Measurements from ENCODE around the gene SPRR5.
A peak's percentile ranks its signal among the peaks of the same experiment; 100 is the strongest.

Gene SPRR5

GRCh38 chr1:152926091-152926490 lies 20.9 kb upstream of the SPRR5 start:
- Histone ChIP-seq H3K27ac (ENCODE audit: insufficient read depth in 1 of 2, low read depth in 1 of 2, low read length in 2 of 2, poor library complexity in 1 of 2, severe bottlenecking in 2 of 2) (no peak overlapping the region), H3K4me3 (ENCODE audit: control insufficient read depth in 1 of 7, extremely low read depth in 1 of 7, insufficient read depth in 4 of 7, low read depth in 2 of 7, low read length in 6 of 7) (no peak overlapping the region), H3K36me3 (ENCODE audit: control insufficient read depth in 4 of 4, insufficient read depth in 4 of 4, low read length in 3 of 4) (no peaks in the 10 kb centered on the region), H3K4me1 (ENCODE audit: control extremely low read depth in 1 of 4, control insufficient read depth in 4 of 4, insufficient read depth in 4 of 4, low read length in 3 of 4) (no peaks in the 10 kb centered on the region), H3K27me3 (replicated peaks in 2 of 5; ENCODE audit: control insufficient read depth in 4 of 5, insufficient read depth in 5 of 5, low read length in 4 of 5) (peaks cover 0 to 9% (median 3%) of the 10 kb centered on the region in 5 experiments), H3K9me3 (ENCODE audit: control extremely low read depth in 1 of 5, control insufficient read depth in 4 of 5, insufficient read depth in 2 of 5, low read depth in 1 of 5, low read length in 4 of 5) (no peaks in the 10 kb centered on the region)
- peak in 2 of 3 donors; percentile 17 to 26 for DNase-seq
- ChIA-PET CTCF (interaction anchor here (1.7 to 2.0 kb wide), 2 partner anchors 54 to 55 kb away, joined by 5 to 6 read pairs; no protein-coding TSS in a partner anchor), POLR2A (no interaction called here)
- WGBS (ENCODE audit: insufficient coverage), result 69% methylated on average over 3 of the region's 3 CpGs

- peaks cover 0 to 8% (median 3%) of the 10 kb centered on the region in 5 experiments for H3K27me3 ChIP-seq (replicated peaks in 2 of 5; ENCODE audit: control insufficient read depth in 4 of 5, insufficient read depth in 5 of 5, low read length in 4 of 5)
- CTCF ChIA-PET, result no interaction called here
- H3K36me3 ChIP-seq (ENCODE audit: control insufficient read depth in 4 of 4, insufficient read depth in 4 of 4, low read length in 3 of 4), result no peaks in the 10 kb centered on the region
- H3K27ac ChIP-seq (ENCODE audit: insufficient read depth in 1 of 2, low read depth in 1 of 2, low read length in 2 of 2, poor library complexity in 1 of 2, severe bottlenecking in 2 of 2), result no peak overlapping the region
- no peak overlapping the region for H3K4me3 ChIP-seq (ENCODE audit: control insufficient read depth in 1 of 7, extremely low read depth in 1 of 7, insufficient read depth in 4 of 7, low read depth in 2 of 7, low read length in 6 of 7)
- no peaks in the 10 kb centered on the region for H3K9me3 ChIP-seq (ENCODE audit: control extremely low read depth in 1 of 5, control insufficient read depth in 4 of 5, insufficient read depth in 2 of 5, low read depth in 1 of 5, low read length in 4 of 5)
- WGBS (ENCODE audit: insufficient coverage), result 100% methylated on average over 1 of the region's 3 CpGs
- DNase-seq, result no peak
- POLR2A ChIA-PET, result no interaction called here
- no peaks in the 10 kb centered on the region for H3K4me1 ChIP-seq (ENCODE audit: control extremely low read depth in 1 of 4, control insufficient read depth in 4 of 4, insufficient read depth in 4 of 4, low read length in 3 of 4)
Observed at GRCh38 chr1:152928671-152929070, 18.3 kb upstream of the SPRR5 start.

- no peak overlapping the region for H3K27ac ChIP-seq (ENCODE audit: insufficient read depth in 1 of 2, low read depth in 1 of 2, low read length in 2 of 2, poor library complexity in 1 of 2, severe bottlenecking in 2 of 2)
- no peak for DNase-seq
- no peaks in the 10 kb centered on the region for H3K4me1 ChIP-seq (ENCODE audit: control extremely low read depth in 1 of 4, control insufficient read depth in 4 of 4, insufficient read depth in 4 of 4, low read length in 3 of 4)
- H3K9me3 ChIP-seq (ENCODE audit: control extremely low read depth in 1 of 5, control insufficient read depth in 4 of 5, insufficient read depth in 2 of 5, low read depth in 1 of 5, low read length in 4 of 5), result no peaks in the 10 kb centered on the region
- H3K4me3 ChIP-seq (ENCODE audit: control insufficient read depth in 1 of 7, extremely low read depth in 1 of 7, insufficient read depth in 4 of 7, low read depth in 2 of 7, low read length in 6 of 7), result no peak overlapping the region
- H3K27me3 ChIP-seq (replicated peaks in 2 of 5; ENCODE audit: control insufficient read depth in 4 of 5, insufficient read depth in 5 of 5, low read length in 4 of 5), result peaks cover 0 to 12% (median 5%) of the 10 kb centered on the region in 5 experiments
- WGBS (ENCODE audit: insufficient coverage), result 83% methylated on average over 4 of the region's 4 CpGs
- ChIA-PET POLR2A (no interaction called here), CTCF (no interaction called here)
- no peaks in the 10 kb centered on the region for H3K36me3 ChIP-seq (ENCODE audit: control insufficient read depth in 4 of 4, insufficient read depth in 4 of 4, low read length in 3 of 4)
Observed at GRCh38 chr1:152932170-152932811, 14.7 kb upstream of the SPRR5 start.

GRCh38 chr1:152933196-152933595 lies 13.8 kb upstream of the SPRR5 start:
- ChIA-PET POLR2A (no interaction called here), CTCF (no interaction called here)
- Histone ChIP-seq H3K36me3 (ENCODE audit: control insufficient read depth in 4 of 4, insufficient read depth in 4 of 4, low read length in 3 of 4) (no peaks in the 10 kb centered on the region), H3K27ac (ENCODE audit: insufficient read depth in 1 of 2, low read depth in 1 of 2, low read length in 2 of 2, poor library complexity in 1 of 2, severe bottlenecking in 2 of 2) (no peak overlapping the region), H3K9me3 (ENCODE audit: control extremely low read depth in 1 of 5, control insufficient read depth in 4 of 5, insufficient read depth in 2 of 5, low read depth in 1 of 5, low read length in 4 of 5) (no peaks in the 10 kb centered on the region), H3K4me1 (ENCODE audit: control extremely low read depth in 1 of 4, control insufficient read depth in 4 of 4, insufficient read depth in 4 of 4, low read length in 3 of 4) (no peaks in the 10 kb centered on the region), H3K4me3 (ENCODE audit: control insufficient read depth in 1 of 7, extremely low read depth in 1 of 7, insufficient read depth in 4 of 7, low read depth in 2 of 7, low read length in 6 of 7) (no peak overlapping the region), H3K27me3 (replicated peaks in 2 of 5; ENCODE audit: control insufficient read depth in 4 of 5, insufficient read depth in 5 of 5, low read length in 4 of 5) (peaks cover 0 to 12% (median 5%) of the 10 kb centered on the region in 5 experiments)
- no peak for DNase-seq
- WGBS (ENCODE audit: insufficient coverage), result 78% methylated on average over 2 of the region's 2 CpGs

GRCh38 chr1:152940614-152941013 lies 6.4 kb upstream of the SPRR5 start:
- Histone ChIP-seq H3K4me1 (ENCODE audit: control extremely low read depth in 1 of 4, control insufficient read depth in 4 of 4, insufficient read depth in 4 of 4, low read length in 3 of 4) (no peaks in the 10 kb centered on the region), H3K36me3 (ENCODE audit: control insufficient read depth in 4 of 4, insufficient read depth in 4 of 4, low read length in 3 of 4) (no peaks in the 10 kb centered on the region), H3K27ac (ENCODE audit: insufficient read depth in 1 of 2, low read depth in 1 of 2, low read length in 2 of 2, poor library complexity in 1 of 2, severe bottlenecking in 2 of 2) (no peak overlapping the region), H3K4me3 (ENCODE audit: control insufficient read depth in 1 of 7, extremely low read depth in 1 of 7, insufficient read depth in 4 of 7, low read depth in 2 of 7, low read length in 6 of 7) (no peak overlapping the region), H3K9me3 (ENCODE audit: control extremely low read depth in 1 of 5, control insufficient read depth in 4 of 5, insufficient read depth in 2 of 5, low read depth in 1 of 5, low read length in 4 of 5) (no peaks in the 10 kb centered on the region), H3K27me3 (replicated peaks in 2 of 5; ENCODE audit: control insufficient read depth in 4 of 5, insufficient read depth in 5 of 5, low read length in 4 of 5) (peaks cover 0 to 3% (median 0%) of the 10 kb centered on the region in 5 experiments)
- DNase-seq, result no peak
- no CpG with 5 or more reads among the region's 1 CpG for WGBS (ENCODE audit: insufficient coverage)
- ChIA-PET CTCF (no interaction called here), POLR2A (no interaction called here)

- no peak for DNase-seq
- Histone ChIP-seq H3K27me3 (replicated peaks in 2 of 5; ENCODE audit: control insufficient read depth in 4 of 5, insufficient read depth in 5 of 5, low read length in 4 of 5) (peaks cover 0 to 2% (median 0%) of the 10 kb centered on the region in 5 experiments), H3K27ac (ENCODE audit: insufficient read depth in 1 of 2, low read depth in 1 of 2, low read length in 2 of 2, poor library complexity in 1 of 2, severe bottlenecking in 2 of 2) (no peak overlapping the region), H3K36me3 (ENCODE audit: control insufficient read depth in 4 of 4, insufficient read depth in 4 of 4, low read length in 3 of 4) (no peaks in the 10 kb centered on the region), H3K9me3 (ENCODE audit: control extremely low read depth in 1 of 5, control insufficient read depth in 4 of 5, insufficient read depth in 2 of 5, low read depth in 1 of 5, low read length in 4 of 5) (no peaks in the 10 kb centered on the region), H3K4me1 (ENCODE audit: control extremely low read depth in 1 of 4, control insufficient read depth in 4 of 4, insufficient read depth in 4 of 4, low read length in 3 of 4) (no peaks in the 10 kb centered on the region), H3K4me3 (ENCODE audit: control insufficient read depth in 1 of 7, extremely low read depth in 1 of 7, insufficient read depth in 4 of 7, low read depth in 2 of 7, low read length in 6 of 7) (no peak overlapping the region)
- POLR2A ChIA-PET, result no interaction called here
- CTCF ChIA-PET, result no interaction called here
- 95% methylated on average over 7 of the region's 8 CpGs for WGBS (ENCODE audit: insufficient coverage)
Observed at GRCh38 chr1:152941037-152941711, 5.8 kb upstream of the SPRR5 start.

GRCh38 chr1:152942161-152942560 lies 4.8 kb upstream of the SPRR5 start:
- H3K4me1 ChIP-seq (ENCODE audit: control extremely low read depth in 1 of 4, control insufficient read depth in 4 of 4, insufficient read depth in 4 of 4, low read length in 3 of 4), result no peaks in the 10 kb centered on the region
- no peaks in the 10 kb centered on the region for H3K9me3 ChIP-seq (ENCODE audit: control extremely low read depth in 1 of 5, control insufficient read depth in 4 of 5, insufficient read depth in 2 of 5, low read depth in 1 of 5, low read length in 4 of 5)
- H3K27me3 ChIP-seq (replicated peaks in 2 of 5; ENCODE audit: control insufficient read depth in 4 of 5, insufficient read depth in 5 of 5, low read length in 4 of 5), result no peaks in the 10 kb centered on the region
- H3K4me3 ChIP-seq (ENCODE audit: control insufficient read depth in 1 of 7, extremely low read depth in 1 of 7, insufficient read depth in 4 of 7, low read depth in 2 of 7, low read length in 6 of 7), result no peak overlapping the region
- DNase-seq, result no peak
- ChIA-PET CTCF (no interaction called here), POLR2A (no interaction called here)
- no peak overlapping the region for H3K27ac ChIP-seq (ENCODE audit: insufficient read depth in 1 of 2, low read depth in 1 of 2, low read length in 2 of 2, poor library complexity in 1 of 2, severe bottlenecking in 2 of 2)
- WGBS (ENCODE audit: insufficient coverage), result 100% methylated on average over 2 of the region's 2 CpGs
- H3K36me3 ChIP-seq (ENCODE audit: control insufficient read depth in 4 of 4, insufficient read depth in 4 of 4, low read length in 3 of 4), result no peaks in the 10 kb centered on the region

All from common myeloid progenitor, CD34-positive (primary cell).